HEK293 (cell line): ENCODE data around the gene MXRA8.

Source experiments
- ELK4 ChIP-seq: IDR thresholded peaks from 2 replicates; pipeline ENCODE4 v1.6.1; 2011; ENCODE audit warnings: mild to moderate bottlenecking, low read depth, low read length, borderline replicate concordance
- FEZF1 ChIP-seq: fragments of 450-650 bp; formaldehyde crosslinking; IDR thresholded peaks from 2 replicates; pipeline ENCODE4 v1.5.1; 2016; ENCODE audit warnings: missing biosample characterization, missing genetic modification characterization
- GLIS1 ChIP-seq: fragments of 450-650 bp; formaldehyde crosslinking; IDR thresholded peaks from 2 replicates; pipeline ENCODE4 v1.5.1; 2016; ENCODE audit warnings: missing biosample characterization, missing genetic modification characterization
- KLF9 ChIP-seq: fragments of 450-650 bp; formaldehyde crosslinking; IDR thresholded peaks from 2 replicates; pipeline ENCODE4 v1.5.1; 2016; ENCODE audit warnings: missing biosample characterization, missing genetic modification characterization, low read depth
- OVOL3 ChIP-seq: fragments of 450-650 bp; formaldehyde crosslinking; IDR thresholded peaks from 2 replicates; pipeline ENCODE4 v1.5.1; 2016; ENCODE audit warnings: missing biosample characterization, missing genetic modification characterization
- WT1 ChIP-seq: fragments of 450-650 bp; formaldehyde crosslinking; IDR thresholded peaks from 2 replicates; pipeline ENCODE4 v1.5.1; 2016; ENCODE audit warnings: missing biosample characterization, missing genetic modification characterization
- ZBTB7A ChIP-seq: fragments of 450-650 bp; formaldehyde crosslinking; IDR thresholded peaks from 2 replicates; pipeline ENCODE4 v1.5.1; 2016; ENCODE audit warnings: low read depth, missing biosample characterization, missing genetic modification characterization
- ZBTB8A ChIP-seq: fragments of 450-650 bp; formaldehyde crosslinking; IDR thresholded peaks from 2 replicates; pipeline ENCODE4 v1.5.1; 2016; ENCODE audit warnings: missing biosample characterization, missing genetic modification characterization
- ZNF239 ChIP-seq: fragments of 450-650 bp; formaldehyde crosslinking; IDR thresholded peaks from 2 replicates; pipeline ENCODE4 v1.5.1; 2016; ENCODE audit warnings: missing biosample characterization, missing genetic modification characterization
- ZNF423 ChIP-seq: fragments of 450-650 bp; formaldehyde crosslinking; IDR thresholded peaks from 2 replicates; pipeline ENCODE4 v1.5.1; 2016; ENCODE audit warnings: missing biosample characterization, missing genetic modification characterization
- ZNF629 ChIP-seq: fragments of 450-650 bp; formaldehyde crosslinking; IDR thresholded peaks from 2 replicates; pipeline ENCODE4 v1.5.1; 2017; ENCODE audit warnings: missing biosample characterization, missing genetic modification characterization
- ZNF76 ChIP-seq: fragments of 450-650 bp; formaldehyde crosslinking; IDR thresholded peaks from 2 replicates; pipeline ENCODE4; 2016; ENCODE audit warnings: low read depth, missing biosample characterization, missing genetic modification characterization, borderline replicate concordance
- ZNF777 ChIP-seq: fragments of 450-650 bp; formaldehyde crosslinking; IDR thresholded peaks from 2 replicates; pipeline ENCODE4 v1.5.1; 2017; ENCODE audit warnings: missing biosample characterization, missing genetic modification characterization, borderline replicate concordance
- TF ChIP-seq, protein P1 (sequence below): fragments of 450-650 bp; formaldehyde crosslinking; conservative IDR thresholded peaks from 2 replicates; pipeline ENCODE4 v1.5.1; 2016; ENCODE audit warnings: low read depth, missing biosample characterization, missing genetic modification characterization
- TF ChIP-seq, protein P2 (sequence below): fragments of 450-650 bp; formaldehyde crosslinking; IDR thresholded peaks from 2 replicates; pipeline ENCODE4 v1.5.1; 2017; ENCODE audit warnings: missing biosample characterization, missing genetic modification characterization
- TF ChIP-seq, protein P3 (sequence below): fragments of 450-650 bp; formaldehyde crosslinking; IDR thresholded peaks from 2 replicates; pipeline ENCODE4 v1.5.1; 2017; ENCODE audit warnings: missing biosample characterization, mild to moderate bottlenecking, missing genetic modification characterization, moderate library complexity
- TF ChIP-seq, protein P4 (sequence below): fragments of 450-650 bp; formaldehyde crosslinking; IDR thresholded peaks from 2 replicates; pipeline ENCODE4 v1.5.1; 2016; ENCODE audit warnings: missing biosample characterization, missing genetic modification characterization

The MXRA8 gene

DNA sequence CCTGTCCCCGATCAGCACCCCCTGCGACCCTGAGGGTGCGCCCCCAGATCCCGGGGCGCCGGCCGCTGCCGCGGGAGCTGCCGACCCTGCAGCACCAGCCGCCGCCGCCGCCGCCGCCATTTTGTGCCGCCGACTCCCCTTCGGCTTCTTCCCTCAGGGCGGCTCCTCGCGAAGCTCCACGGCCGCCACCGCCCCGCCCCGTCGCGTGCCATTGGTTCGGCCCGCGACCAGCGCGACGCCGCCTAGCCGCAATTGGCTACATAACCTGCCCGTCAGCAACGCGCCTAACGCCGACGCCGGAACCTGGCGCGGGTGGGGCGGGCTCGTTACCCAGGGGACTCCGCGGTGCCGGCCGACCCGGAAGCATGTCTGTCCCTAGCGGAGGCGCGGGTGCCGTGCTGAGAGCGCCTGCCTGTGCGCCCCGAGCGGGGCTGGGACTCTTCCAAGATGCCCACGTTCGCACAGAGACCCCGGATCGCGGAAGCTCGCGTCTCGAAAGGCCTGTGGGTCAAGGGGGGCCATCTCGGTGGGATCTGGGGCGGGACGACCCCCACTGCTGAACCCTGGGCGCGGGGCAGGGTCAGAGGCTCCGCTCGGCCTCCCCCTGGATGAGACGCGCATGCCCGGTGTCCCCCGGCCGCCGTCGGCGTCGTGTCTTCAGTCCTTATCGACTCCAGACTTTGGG is 41.0 kb upstream of the MXRA8 start, which contains the start of gene CCNL2 (continued):
- TF ChIP-seq ZNF239 (tag by site-specific recombination) (0 out of 2 replicates have a peak, but pooled peaks have one; percentile 16), ZBTB8A (tag by site-specific recombination) (peak; percentile 81), GLIS1 (tag by site-specific recombination) (peak; percentile 60), ZNF777 (tag by site-specific recombination) (no peak), OVOL3 (tag by site-specific recombination) (peak; percentile 56; the same call in 1 of the 2 replicates), WT1 (tag by site-specific recombination) (peak; percentile 46; the same call in 1 of the 2 replicates), ZNF629 (tag by site-specific recombination) (peak; percentile 49; the same call in 1 of the 2 replicates), FEZF1 (tag by site-specific recombination) (no peak), ZNF423 (peak; percentile 25; the same call in 1 of the 2 replicates), ZBTB7A (tag by site-specific recombination) (peak; percentile 89), ELK4 (peak; percentile 82; the same call in 1 of the 2 replicates), KLF9 (peak; percentile 37), ZNF76 (tag by site-specific recombination) (peak; percentile 95)
- TF ChIP-seq, protein P1, sequence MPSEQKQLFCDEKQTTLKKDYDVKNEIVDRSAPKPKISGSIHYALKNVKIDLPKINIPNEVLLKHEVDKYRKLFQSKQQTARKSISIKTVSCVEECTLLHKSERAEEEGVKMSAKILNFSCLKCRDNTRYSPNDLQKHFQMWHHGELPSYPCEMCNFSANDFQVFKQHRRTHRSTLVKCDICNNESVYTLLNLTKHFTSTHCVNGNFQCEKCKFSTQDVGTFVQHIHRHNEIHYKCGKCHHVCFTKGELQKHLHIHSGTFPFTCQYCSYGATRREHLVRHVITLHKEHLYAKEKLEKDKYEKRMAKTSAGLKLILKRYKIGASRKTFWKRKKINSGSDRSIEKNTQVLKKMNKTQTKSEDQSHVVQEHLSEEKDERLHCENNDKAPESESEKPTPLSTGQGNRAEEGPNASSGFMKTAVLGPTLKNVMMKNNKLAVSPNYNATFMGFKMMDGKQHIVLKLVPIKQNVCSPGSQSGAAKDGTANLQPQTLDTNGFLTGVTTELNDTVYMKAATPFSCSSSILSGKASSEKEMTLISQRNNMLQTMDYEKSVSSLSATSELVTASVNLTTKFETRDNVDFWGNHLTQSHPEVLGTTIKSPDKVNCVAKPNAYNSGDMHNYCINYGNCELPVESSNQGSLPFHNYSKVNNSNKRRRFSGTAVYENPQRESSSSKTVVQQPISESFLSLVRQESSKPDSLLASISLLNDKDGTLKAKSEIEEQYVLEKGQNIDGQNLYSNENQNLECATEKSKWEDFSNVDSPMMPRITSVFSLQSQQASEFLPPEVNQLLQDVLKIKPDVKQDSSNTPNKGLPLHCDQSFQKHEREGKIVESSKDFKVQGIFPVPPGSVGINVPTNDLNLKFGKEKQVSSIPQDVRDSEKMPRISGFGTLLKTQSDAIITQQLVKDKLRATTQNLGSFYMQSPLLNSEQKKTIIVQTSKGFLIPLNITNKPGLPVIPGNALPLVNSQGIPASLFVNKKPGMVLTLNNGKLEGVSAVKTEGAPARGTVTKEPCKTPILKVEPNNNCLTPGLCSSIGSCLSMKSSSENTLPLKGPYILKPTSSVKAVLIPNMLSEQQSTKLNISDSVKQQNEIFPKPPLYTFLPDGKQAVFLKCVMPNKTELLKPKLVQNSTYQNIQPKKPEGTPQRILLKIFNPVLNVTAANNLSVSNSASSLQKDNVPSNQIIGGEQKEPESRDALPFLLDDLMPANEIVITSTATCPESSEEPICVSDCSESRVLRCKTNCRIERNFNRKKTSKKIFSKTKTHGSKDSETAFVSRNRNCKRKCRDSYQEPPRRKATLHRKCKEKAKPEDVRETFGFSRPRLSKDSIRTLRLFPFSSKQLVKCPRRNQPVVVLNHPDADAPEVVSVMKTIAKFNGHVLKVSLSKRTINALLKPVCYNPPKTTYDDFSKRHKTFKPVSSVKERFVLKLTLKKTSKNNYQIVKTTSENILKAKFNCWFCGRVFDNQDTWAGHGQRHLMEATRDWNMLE: 0 out of 2 replicates have a peak, but pooled peaks have one; percentile 44
- TF ChIP-seq, protein P2, sequence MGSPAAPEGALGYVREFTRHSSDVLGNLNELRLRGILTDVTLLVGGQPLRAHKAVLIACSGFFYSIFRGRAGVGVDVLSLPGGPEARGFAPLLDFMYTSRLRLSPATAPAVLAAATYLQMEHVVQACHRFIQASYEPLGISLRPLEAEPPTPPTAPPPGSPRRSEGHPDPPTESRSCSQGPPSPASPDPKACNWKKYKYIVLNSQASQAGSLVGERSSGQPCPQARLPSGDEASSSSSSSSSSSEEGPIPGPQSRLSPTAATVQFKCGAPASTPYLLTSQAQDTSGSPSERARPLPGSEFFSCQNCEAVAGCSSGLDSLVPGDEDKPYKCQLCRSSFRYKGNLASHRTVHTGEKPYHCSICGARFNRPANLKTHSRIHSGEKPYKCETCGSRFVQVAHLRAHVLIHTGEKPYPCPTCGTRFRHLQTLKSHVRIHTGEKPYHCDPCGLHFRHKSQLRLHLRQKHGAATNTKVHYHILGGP (tag by site-specific recombination): no peak
- TF ChIP-seq, protein P3, sequence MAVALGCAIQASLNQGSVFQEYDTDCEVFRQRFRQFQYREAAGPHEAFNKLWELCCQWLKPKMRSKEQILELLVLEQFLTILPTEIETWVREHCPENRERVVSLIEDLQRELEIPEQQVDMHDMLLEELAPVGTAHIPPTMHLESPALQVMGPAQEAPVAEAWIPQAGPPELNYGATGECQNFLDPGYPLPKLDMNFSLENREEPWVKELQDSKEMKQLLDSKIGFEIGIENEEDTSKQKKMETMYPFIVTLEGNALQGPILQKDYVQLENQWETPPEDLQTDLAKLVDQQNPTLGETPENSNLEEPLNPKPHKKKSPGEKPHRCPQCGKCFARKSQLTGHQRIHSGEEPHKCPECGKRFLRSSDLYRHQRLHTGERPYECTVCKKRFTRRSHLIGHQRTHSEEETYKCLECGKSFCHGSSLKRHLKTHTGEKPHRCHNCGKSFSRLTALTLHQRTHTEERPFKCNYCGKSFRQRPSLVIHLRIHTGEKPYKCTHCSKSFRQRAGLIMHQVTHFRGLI (tag by site-specific recombination): peak; percentile 84
- TF ChIP-seq, protein P4, sequence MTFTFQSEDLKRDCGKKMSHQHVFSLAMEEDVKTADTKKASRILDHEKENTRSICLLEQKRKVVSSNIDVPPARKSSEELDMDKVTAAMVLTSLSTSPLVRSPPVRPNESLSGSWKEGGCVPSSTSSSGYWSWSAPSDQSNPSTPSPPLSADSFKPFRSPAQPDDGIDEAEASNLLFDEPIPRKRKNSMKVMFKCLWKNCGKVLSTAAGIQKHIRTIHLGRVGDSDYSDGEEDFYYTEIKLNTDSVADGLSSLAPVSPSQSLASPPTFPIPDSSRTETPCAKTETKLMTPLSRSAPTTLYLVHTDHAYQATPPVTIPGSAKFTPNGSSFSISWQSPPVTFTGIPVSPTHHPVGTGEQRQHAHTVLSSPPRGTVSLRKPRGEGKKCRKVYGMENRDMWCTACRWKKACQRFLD (tag by site-specific recombination): no peak
- TF ChIP-seq, all 188 proteins: peak for 49
